ENCODE data around the gene TMPRSS9. TPM values are rescaled to one million over a fixed set of nuclear protein-coding genes. Genes with fewer than 3 reads are reported as not detected.

Gene TMPRSS9
- total and polyA plus RNA-seq, 2 of the 13 experiments (the other 11 are each of a cell fraction or from before 2014, with no cell fraction given): 2.5 to 5.2 TPM

DNA sequence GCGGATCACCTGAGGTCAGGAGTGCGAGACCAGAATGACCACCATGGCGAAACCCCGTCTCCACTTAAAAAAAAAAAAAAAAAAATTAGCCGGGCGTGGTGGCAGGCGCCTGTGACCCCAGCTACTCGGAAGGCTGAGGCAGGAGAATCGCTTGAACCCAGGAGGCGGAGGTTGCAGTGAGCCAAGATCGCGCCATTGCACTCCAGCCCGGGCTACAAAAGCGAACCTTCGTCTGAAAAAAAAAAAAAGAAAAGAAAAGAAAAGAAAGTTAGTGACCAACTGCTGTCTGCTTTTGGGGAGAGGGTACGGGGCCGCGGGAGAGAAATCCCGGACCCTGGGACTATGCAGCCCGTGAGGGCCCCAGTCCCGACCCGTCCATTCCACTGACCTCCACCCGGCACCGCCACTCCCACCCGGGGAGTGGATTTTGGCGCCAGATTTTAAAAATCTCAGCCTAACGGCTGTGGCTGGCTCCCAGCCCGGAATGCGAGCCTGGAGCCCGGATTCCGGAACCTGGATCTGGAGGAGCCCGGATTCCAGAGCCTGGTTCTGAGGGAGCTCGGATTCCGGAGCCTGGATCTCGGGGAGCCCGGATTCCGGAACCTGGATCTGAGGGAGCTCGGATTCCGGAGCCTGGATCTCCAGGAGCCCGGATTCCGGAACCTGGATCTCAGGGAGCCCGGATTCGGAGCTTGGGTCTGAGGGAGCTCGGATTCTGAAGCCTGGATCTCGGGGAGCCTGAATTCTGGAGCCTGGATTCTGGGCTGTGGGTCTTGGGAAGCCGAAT, 102.8 kb downstream of the TMPRSS9 start (continued):
- TF ChIP-seq, protein P1, sequence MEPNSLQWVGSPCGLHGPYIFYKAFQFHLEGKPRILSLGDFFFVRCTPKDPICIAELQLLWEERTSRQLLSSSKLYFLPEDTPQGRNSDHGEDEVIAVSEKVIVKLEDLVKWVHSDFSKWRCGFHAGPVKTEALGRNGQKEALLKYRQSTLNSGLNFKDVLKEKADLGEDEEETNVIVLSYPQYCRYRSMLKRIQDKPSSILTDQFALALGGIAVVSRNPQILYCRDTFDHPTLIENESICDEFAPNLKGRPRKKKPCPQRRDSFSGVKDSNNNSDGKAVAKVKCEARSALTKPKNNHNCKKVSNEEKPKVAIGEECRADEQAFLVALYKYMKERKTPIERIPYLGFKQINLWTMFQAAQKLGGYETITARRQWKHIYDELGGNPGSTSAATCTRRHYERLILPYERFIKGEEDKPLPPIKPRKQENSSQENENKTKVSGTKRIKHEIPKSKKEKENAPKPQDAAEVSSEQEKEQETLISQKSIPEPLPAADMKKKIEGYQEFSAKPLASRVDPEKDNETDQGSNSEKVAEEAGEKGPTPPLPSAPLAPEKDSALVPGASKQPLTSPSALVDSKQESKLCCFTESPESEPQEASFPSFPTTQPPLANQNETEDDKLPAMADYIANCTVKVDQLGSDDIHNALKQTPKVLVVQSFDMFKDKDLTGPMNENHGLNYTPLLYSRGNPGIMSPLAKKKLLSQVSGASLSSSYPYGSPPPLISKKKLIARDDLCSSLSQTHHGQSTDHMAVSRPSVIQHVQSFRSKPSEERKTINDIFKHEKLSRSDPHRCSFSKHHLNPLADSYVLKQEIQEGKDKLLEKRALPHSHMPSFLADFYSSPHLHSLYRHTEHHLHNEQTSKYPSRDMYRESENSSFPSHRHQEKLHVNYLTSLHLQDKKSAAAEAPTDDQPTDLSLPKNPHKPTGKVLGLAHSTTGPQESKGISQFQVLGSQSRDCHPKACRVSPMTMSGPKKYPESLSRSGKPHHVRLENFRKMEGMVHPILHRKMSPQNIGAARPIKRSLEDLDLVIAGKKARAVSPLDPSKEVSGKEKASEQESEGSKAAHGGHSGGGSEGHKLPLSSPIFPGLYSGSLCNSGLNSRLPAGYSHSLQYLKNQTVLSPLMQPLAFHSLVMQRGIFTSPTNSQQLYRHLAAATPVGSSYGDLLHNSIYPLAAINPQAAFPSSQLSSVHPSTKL (CRISPR knock-in tag; IDR thresholded peaks at IDR 0.05): peak; percentile 74
- TF ChIP-seq ZNF510 (CRISPR knock-in tag; IDR thresholded peaks at IDR 0.05; ENCODE audit: low read depth) (no peak), ONECUT2 (CRISPR knock-in tag; IDR thresholded peaks at IDR 0.05) (no peak), KDM4B (CRISPR knock-in tag; IDR thresholded peaks at IDR 0.05) (peak; percentile 76; the same call in 1 of the 2 replicates), ZNF138 (CRISPR knock-in tag; IDR thresholded peaks at IDR 0.05; ENCODE audit: low read depth) (0 out of 2 replicates have a peak, but pooled peaks have one; percentile 1), THYN1 (CRISPR knock-in tag; IDR thresholded peaks at IDR 0.05; ENCODE audit: borderline replicate concordance, low read depth) (no peak), ZFP36 (IDR thresholded peaks at IDR 0.05; ENCODE audit: borderline replicate concordance, low read depth, low read length, partially characterized antibody) (no peak), HOXA3 (CRISPR knock-in tag; IDR thresholded peaks at IDR 0.05) (peak; percentile 92), ZNF558 (CRISPR knock-in tag; IDR thresholded peaks at IDR 0.05; ENCODE audit: borderline replicate concordance) (peak; percentile 62; the same call in 1 of the 2 replicates), HNRNPUL1 (IDR thresholded peaks at IDR 0.05; ENCODE audit: low read depth, low read length) (no peak), FOXA1 (IDR thresholded peaks at IDR 0.05) (no peak), FOXA1 (CRISPR knock-in tag; IDR thresholded peaks at IDR 0.05) (no peak), ZBTB38 (CRISPR knock-in tag; IDR thresholded peaks at IDR 0.05) (no peak; the same call in 1 of the 2 replicates), ZSCAN9 (CRISPR knock-in tag; IDR thresholded peaks at IDR 0.05; ENCODE audit: borderline replicate concordance) (peak; percentile 85)
- TF ChIP-seq, protein P2, sequence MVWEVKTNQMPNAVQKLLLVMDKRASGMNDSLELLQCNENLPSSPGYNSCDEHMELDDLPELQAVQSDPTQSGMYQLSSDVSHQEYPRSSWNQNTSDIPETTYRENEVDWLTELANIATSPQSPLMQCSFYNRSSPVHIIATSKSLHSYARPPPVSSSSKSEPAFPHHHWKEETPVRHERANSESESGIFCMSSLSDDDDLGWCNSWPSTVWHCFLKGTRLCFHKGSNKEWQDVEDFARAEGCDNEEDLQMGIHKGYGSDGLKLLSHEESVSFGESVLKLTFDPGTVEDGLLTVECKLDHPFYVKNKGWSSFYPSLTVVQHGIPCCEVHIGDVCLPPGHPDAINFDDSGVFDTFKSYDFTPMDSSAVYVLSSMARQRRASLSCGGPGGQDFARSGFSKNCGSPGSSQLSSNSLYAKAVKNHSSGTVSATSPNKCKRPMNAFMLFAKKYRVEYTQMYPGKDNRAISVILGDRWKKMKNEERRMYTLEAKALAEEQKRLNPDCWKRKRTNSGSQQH (CRISPR knock-in tag; IDR thresholded peaks at IDR 0.05; ENCODE audit: low read depth): no peak
- TF ChIP-seq, protein P3, sequence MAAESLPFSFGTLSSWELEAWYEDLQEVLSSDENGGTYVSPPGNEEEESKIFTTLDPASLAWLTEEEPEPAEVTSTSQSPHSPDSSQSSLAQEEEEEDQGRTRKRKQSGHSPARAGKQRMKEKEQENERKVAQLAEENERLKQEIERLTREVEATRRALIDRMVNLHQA (CRISPR knock-in tag; IDR thresholded peaks at IDR 0.05): no peak
- TF ChIP-seq, protein P4, sequence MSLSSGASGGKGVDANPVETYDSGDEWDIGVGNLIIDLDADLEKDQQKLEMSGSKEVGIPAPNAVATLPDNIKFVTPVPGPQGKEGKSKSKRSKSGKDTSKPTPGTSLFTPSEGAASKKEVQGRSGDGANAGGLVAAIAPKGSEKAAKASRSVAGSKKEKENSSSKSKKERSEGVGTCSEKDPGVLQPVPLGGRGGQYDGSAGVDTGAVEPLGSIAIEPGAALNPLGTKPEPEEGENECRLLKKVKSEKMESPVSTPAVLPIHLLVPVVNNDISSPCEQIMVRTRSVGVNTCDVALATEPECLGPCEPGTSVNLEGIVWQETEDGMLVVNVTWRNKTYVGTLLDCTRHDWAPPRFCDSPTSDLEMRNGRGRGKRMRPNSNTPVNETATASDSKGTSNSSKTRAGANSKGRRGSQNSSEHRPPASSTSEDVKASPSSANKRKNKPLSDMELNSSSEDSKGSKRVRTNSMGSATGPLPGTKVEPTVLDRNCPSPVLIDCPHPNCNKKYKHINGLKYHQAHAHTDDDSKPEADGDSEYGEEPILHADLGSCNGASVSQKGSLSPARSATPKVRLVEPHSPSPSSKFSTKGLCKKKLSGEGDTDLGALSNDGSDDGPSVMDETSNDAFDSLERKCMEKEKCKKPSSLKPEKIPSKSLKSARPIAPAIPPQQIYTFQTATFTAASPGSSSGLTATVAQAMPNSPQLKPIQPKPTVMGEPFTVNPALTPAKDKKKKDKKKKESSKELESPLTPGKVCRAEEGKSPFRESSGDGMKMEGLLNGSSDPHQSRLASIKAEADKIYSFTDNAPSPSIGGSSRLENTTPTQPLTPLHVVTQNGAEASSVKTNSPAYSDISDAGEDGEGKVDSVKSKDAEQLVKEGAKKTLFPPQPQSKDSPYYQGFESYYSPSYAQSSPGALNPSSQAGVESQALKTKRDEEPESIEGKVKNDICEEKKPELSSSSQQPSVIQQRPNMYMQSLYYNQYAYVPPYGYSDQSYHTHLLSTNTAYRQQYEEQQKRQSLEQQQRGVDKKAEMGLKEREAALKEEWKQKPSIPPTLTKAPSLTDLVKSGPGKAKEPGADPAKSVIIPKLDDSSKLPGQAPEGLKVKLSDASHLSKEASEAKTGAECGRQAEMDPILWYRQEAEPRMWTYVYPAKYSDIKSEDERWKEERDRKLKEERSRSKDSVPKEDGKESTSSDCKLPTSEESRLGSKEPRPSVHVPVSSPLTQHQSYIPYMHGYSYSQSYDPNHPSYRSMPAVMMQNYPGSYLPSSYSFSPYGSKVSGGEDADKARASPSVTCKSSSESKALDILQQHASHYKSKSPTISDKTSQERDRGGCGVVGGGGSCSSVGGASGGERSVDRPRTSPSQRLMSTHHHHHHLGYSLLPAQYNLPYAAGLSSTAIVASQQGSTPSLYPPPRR (CRISPR knock-in tag; IDR thresholded peaks at IDR 0.05; ENCODE audit: borderline replicate concordance): peak; percentile 64
- TF ChIP-seq, protein P5, sequence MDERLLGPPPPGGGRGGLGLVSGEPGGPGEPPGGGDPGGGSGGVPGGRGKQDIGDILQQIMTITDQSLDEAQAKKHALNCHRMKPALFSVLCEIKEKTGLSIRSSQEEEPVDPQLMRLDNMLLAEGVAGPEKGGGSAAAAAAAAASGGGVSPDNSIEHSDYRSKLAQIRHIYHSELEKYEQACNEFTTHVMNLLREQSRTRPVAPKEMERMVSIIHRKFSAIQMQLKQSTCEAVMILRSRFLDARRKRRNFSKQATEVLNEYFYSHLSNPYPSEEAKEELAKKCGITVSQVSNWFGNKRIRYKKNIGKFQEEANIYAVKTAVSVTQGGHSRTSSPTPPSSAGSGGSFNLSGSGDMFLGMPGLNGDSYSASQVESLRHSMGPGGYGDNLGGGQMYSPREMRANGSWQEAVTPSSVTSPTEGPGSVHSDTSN (CRISPR knock-in tag; IDR thresholded peaks at IDR 0.05): no peak
